Measurements from ENCODE around the gene EPHA4.

Gene EPHA4

DNA sequence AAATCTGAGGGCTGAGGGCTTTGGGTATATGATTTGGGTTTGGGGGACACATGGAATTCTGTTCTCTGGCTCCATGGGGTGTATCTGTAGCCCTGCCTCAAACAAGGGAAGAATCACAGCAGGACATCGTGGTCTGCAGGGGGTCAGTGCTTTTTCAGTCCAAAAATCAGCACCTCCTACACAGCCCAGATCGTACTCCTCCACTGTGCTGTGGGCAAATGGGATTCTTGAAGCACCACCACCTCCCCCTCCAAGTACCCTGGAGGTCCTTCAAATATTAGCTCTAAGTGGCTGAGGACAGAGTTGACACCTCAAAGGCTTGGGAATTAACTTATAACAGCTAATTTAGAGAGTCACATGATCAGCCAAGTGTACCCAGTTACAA lies 41.5 kb downstream of the EPHA4 start:
- TF ChIP-seq, protein P1, sequence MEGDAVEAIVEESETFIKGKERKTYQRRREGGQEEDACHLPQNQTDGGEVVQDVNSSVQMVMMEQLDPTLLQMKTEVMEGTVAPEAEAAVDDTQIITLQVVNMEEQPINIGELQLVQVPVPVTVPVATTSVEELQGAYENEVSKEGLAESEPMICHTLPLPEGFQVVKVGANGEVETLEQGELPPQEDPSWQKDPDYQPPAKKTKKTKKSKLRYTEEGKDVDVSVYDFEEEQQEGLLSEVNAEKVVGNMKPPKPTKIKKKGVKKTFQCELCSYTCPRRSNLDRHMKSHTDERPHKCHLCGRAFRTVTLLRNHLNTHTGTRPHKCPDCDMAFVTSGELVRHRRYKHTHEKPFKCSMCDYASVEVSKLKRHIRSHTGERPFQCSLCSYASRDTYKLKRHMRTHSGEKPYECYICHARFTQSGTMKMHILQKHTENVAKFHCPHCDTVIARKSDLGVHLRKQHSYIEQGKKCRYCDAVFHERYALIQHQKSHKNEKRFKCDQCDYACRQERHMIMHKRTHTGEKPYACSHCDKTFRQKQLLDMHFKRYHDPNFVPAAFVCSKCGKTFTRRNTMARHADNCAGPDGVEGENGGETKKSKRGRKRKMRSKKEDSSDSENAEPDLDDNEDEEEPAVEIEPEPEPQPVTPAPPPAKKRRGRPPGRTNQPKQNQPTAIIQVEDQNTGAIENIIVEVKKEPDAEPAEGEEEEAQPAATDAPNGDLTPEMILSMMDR (IDR thresholded peaks at IDR 0.05; ENCODE audit: insufficient read depth, low read length, missing control alignments), result no peak
- POLR2A ChIA-PET, result interaction anchor here (0.6 kb wide), 1 partner anchor 8 kb away, joined by 3 read pairs; no protein-coding TSS in a partner anchor
- CTCF ChIA-PET, result interaction anchor here (1.0 to 2.0 kb wide), 2 partner anchors 9 to 43 kb away, joined by 3 to 7 read pairs; no protein-coding TSS in a partner anchor

DNA sequence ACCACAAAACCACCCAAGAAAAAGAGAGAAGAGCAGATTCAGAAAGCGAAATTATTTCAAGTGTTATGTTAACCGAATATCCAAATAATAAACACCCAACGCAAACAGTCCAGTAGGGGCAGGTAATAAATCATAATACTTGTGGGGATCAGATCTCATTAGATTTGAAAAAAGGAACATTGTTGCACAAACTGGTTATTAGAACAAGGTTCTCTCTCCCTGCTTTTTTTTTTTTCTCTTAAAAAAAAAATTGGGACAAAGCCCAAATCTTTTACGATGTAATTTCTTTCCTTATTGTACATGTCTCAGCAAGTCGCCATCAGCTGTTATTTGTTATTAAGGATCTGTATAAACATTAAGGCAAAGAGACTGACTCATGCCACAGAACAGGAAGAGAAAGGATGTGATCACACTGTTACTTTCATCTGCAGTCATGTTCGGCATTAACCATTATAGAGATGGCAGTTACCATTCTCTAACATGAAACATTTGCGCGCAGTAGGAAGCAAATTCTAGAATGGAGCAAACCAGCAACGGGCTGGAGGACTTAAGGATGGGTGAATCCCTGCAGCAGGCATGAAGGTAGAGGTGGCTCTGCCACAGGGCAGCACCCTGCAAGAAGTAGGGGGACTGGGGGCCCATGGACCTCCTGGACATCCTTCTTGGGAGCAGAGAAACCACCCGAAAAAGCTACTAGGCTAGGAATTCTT lies 42.0 kb downstream of the EPHA4 start:
- POLR2A ChIA-PET, result interaction anchor here (0.6 kb wide), 1 partner anchor 8 kb away, joined by 3 read pairs; no protein-coding TSS in a partner anchor
- CTCF ChIA-PET, result interaction anchor here (2.0 kb wide), 1 partner anchor 44 kb away, joined by 7 read pairs; no protein-coding TSS in a partner anchor
- TF ChIP-seq, protein P1 (IDR thresholded peaks at IDR 0.05; ENCODE audit: insufficient read depth, low read length, missing control alignments), result no peak
- H3K4me3 ChIP-seq (ENCODE audit: low read depth, low read length), result peak overlapping the region; percentile 7; the same call in 1 of the 2 replicates
- DNase-seq (ENCODE audit: low read depth, low spot score), result peak; percentile 33

More for the DNA sequence above, 41.5 kb downstream of the EPHA4 start:
- no peak overlapping the region for H3K4me3 ChIP-seq (ENCODE audit: low read depth, low read length)
- no peak for DNase-seq (ENCODE audit: low read depth, low spot score)

DNA sequence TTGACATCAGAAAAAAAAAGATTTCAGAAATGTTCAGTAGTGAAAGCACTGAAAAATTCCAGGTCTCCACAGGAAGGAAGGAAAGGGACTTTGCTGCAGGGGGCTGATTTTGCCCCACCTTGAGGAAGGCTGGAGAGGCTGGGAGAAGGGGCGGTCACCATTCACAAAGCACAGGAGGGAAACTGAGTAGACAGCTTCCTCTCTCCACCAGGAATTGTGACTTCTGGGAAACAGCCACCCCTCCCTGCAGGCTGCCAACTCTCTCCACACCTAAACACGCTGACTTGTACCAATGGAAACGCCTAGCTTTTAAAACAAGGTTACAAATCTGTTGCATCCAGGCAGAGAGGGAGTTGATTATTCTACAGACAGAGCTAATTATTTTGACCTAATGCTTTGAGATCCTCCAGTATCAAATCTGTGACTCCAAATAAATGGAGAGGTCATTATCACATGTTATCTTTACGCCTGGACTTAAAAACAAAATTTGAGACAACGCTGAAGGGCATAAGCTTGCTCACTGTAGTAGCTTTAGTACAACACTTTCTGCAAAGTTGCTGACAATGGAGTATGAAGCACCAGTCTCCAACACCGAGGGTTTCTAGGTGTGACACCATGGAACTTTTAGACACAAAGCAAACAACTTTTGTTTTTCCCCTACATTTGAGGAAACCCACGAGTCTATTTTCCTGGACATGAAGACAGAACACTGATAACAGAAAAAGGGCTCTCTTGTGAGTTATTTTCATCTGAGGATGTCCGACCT lies 42.7 kb downstream of the EPHA4 start:
- TF ChIP-seq, protein P1 (IDR thresholded peaks at IDR 0.05; ENCODE audit: insufficient read depth, low read length, missing control alignments), result no peak
- CTCF ChIA-PET, result no interaction called here
- DNase-seq (ENCODE audit: low read depth, low spot score), result no peak
- H3K4me3 ChIP-seq (ENCODE audit: low read depth, low read length), result no peak overlapping the region
- POLR2A ChIA-PET, result no interaction called here

DNA sequence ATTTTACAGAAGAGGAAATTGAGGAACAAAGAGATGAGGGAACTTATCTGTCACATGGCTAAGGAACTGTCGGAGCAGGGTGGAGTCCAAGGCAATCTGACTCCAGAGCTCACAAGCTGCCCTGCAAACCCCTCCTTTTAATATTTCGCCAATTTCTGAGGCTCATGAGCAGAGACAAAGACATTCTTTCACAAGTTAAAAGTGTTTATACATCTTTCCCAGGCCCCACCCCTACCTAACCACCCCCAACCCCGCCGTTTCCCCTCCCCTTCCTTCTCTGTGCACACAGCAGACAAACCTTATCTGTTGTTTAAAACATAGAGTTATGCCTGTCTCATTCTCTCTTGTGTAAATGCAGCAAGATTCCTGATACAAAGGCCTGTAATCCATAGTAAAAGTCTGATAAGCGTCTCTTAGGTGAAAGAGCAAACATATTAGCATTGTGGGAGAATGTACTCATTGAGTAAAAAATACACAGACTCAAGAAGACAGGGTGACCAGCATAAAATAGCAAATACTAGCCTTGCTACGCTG lies 44.3 kb downstream of the EPHA4 start:
- DNase-seq (ENCODE audit: low read depth, low spot score), result no peak
- ChIA-PET POLR2A (no interaction called here), CTCF (no interaction called here)
- TF ChIP-seq, protein P1 (IDR thresholded peaks at IDR 0.05; ENCODE audit: insufficient read depth, low read length, missing control alignments), result no peak
- H3K4me3 ChIP-seq (ENCODE audit: low read depth, low read length), result no peak overlapping the region

DNA sequence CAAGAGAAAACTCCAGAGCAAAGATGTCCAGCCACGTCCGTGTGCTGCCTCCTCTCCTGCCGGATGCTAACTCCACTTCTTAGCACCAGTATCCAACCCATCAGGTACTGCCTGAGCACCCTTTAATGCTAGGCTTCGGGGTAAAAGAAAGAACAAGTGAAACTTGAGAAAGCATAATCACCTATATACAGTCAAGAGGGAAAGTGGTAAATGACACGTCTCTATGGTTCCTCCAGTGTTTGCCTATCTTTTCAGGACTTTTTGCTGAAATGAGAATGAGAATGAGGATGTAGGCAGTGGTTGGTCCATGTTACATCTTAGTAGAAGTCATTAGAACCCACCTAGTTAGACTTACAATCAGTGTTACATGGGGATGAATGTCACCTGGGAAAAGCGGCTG lies 47.9 kb downstream of the EPHA4 start:
- DNase-seq (ENCODE audit: low read depth, low spot score), result no peak
- POLR2A ChIA-PET, result no interaction called here
- TF ChIP-seq, protein P1 (IDR thresholded peaks at IDR 0.05; ENCODE audit: insufficient read depth, low read length, missing control alignments), result no peak
- no peak overlapping the region for H3K4me3 ChIP-seq (ENCODE audit: low read depth, low read length)
- CTCF ChIA-PET, result no interaction called here
